ENCODE measurements around the gene BCAS1.

DNA sequence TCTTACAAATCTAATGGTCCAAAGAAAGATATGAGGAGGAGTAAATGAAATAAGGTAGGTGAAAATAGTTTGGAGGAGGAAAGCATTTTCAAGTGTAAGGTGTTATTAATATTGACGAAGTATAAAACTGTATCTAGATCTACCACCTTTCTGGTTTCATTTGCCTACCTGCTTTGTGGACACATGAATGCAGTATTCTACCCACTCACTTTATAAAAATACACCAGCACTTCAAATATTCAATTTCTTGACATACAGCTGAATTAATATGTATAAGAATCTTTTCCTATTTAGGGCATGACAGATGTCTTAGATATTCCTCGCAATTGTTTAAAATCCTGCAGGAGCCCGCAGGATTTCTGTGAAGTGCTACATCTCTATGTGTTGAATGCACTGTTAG is 108.0 kb downstream of the BCAS1 start:
- no peak for TF ChIP-seq TCF7L2 (IDR thresholded peaks at IDR 0.05; ENCODE audit: low read depth, low read length)
- TF ChIP-seq, protein P1, sequence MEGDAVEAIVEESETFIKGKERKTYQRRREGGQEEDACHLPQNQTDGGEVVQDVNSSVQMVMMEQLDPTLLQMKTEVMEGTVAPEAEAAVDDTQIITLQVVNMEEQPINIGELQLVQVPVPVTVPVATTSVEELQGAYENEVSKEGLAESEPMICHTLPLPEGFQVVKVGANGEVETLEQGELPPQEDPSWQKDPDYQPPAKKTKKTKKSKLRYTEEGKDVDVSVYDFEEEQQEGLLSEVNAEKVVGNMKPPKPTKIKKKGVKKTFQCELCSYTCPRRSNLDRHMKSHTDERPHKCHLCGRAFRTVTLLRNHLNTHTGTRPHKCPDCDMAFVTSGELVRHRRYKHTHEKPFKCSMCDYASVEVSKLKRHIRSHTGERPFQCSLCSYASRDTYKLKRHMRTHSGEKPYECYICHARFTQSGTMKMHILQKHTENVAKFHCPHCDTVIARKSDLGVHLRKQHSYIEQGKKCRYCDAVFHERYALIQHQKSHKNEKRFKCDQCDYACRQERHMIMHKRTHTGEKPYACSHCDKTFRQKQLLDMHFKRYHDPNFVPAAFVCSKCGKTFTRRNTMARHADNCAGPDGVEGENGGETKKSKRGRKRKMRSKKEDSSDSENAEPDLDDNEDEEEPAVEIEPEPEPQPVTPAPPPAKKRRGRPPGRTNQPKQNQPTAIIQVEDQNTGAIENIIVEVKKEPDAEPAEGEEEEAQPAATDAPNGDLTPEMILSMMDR (IDR thresholded peaks at IDR 0.05) = no peak
- no peak for TF ChIP-seq POLR2AphosphoS5 (IDR thresholded peaks at IDR 0.05; ENCODE audit: low read depth, low read length)

Measured in Panc1 (cell line).